GM12878 (cell line): Measurements from ENCODE around the gene SLC36A1. TPM values are rescaled to one million over a fixed set of nuclear protein-coding genes. Genes with fewer than 3 reads are reported as not detected.

Experiments used
- ATAC-seq: fragments of 200-7000 bp; cut with Tn5 transposase; 3 replicates; pipeline ENCODE4 v1.9.1; 2020; ENCODE audit warnings: mild to moderate bottlenecking, moderate library complexity
- BruUV-seq: library from RNA; stranded (reverse); fragments of 400-500 nt; replicated peaks from 2 replicates; lab custom pipeline; 2021; lab: Mats Ljungman, UMichigan
- CTCF ChIA-PET: fragments of 300-600 bp; sonication (Branson Sonifier 250); formaldehyde crosslinking; extraction: SDS; loops from one replicate; lab custom pipeline; 2021; ENCODE audit warnings: inconsistent platforms; lab: Yijun Ruan, JAX
- POLR2A ChIA-PET: fragments of 350-600 bp; formaldehyde crosslinking; extraction: SDS; loops from one replicate; lab custom pipeline; 2021; ENCODE audit warnings: inconsistent platforms; lab: Charles Lee
- RAD21 ChIA-PET: fragments of 300-600 bp; sonication (Branson Sonifier 250); formaldehyde crosslinking; loops from one replicate; lab custom pipeline; 2023; ENCODE audit warnings: antibody characterized with exemption; ENCODE audit not compliant: unreplicated experiment; lab: Charles Lee
- SMC1A ChIA-PET: fragments of 300-600 bp; sonication (Branson Sonifier 250); formaldehyde crosslinking; loops from one replicate; lab custom pipeline; 2023; ENCODE audit not compliant: unreplicated experiment, uncharacterized antibody; lab: Charles Lee
- DNase-seq: peaks from one replicate; pipeline ENCODE4 v3.0.0-alpha.2; 2011; ENCODE audit warnings: low read depth, low spot score
- FAIRE-seq: peaks from 3 replicates; lab custom pipeline; 2011; peaks lifted over from hg19 to GRCh38; lab: Jason Lieb, UNC
- H2AFZ ChIP-seq: 2 replicates; pipeline ENCODE4 v1.6.0; 2011; ENCODE audit warnings: low read depth, low read length, control low read depth; ENCODE audit not compliant: control insufficient read depth
- H3K27ac ChIP-seq: 2 replicates; pipeline ENCODE4 v1.5.1; 2011; ENCODE audit warnings: control low read depth; ENCODE audit not compliant: control insufficient read depth, insufficient read depth
- H3K27me3 ChIP-seq, 2 experiments: replicated peaks in 1 of 2; 2 replicates each; pipeline versions ENCODE4 v1.6.0 to v1.6.1; 2011; ENCODE audit warnings: low read length in 1 of 2; ENCODE audit not compliant: control insufficient read depth in 2 of 2, insufficient read depth in 2 of 2
- H3K36me3 ChIP-seq, 2 experiments: 2 replicates each; pipeline ENCODE4 v1.5.1; 2011; ENCODE audit warnings: low read length in 1 of 2; ENCODE audit not compliant: control insufficient read depth in 2 of 2, insufficient read depth in 2 of 2
- H3K4me1 ChIP-seq: 2 replicates; pipeline ENCODE4 v1.6.1; 2011; ENCODE audit warnings: mild to moderate bottlenecking, low read length, moderate library complexity, mixed read lengths; ENCODE audit not compliant: control insufficient read depth, insufficient read depth
- H3K4me2 ChIP-seq: 2 replicates; pipeline ENCODE4 v1.6.0; 2011; ENCODE audit warnings: control low read depth; ENCODE audit not compliant: control insufficient read depth, insufficient read depth
- H3K4me3 ChIP-seq: fragments of 200-600 bp; sonication (generic); 2 replicates; pipeline ENCODE4 v1.5.1; 2016
- H3K79me2 ChIP-seq: 2 replicates; pipeline ENCODE4 v1.6.0; 2011; ENCODE audit warnings: low read length; ENCODE audit not compliant: control insufficient read depth, insufficient read depth
- H3K9ac ChIP-seq: 2 replicates; pipeline ENCODE4 v1.8.0; 2011; ENCODE audit warnings: low read length, control low read depth, mixed read lengths; ENCODE audit not compliant: control insufficient read depth, insufficient read depth
- H3K9me3 ChIP-seq: replicated peaks from 3 replicates; pipeline ENCODE4 v1.5.1; 2011; ENCODE audit warnings: mild to moderate bottlenecking, low read length; ENCODE audit not compliant: control insufficient read depth, insufficient read depth
- H4K20me1 ChIP-seq: 2 replicates; pipeline ENCODE4 v1.6.0; 2011; ENCODE audit not compliant: control insufficient read depth, insufficient read depth
- BHLHE40 ChIP-seq, 2 experiments: fragments of 450-650 bp in 1 of 2; IDR thresholded peaks; 2 replicates each; pipeline ENCODE4 v1.6.1; 2011 to 2017; ENCODE audit warnings: low read depth in 2 of 2, borderline replicate concordance in 1 of 2, improper control_type of control experiment in 1 of 2, low read length in 1 of 2, mild to moderate bottlenecking in 1 of 2
- KLF5 ChIP-seq: fragments of 450-650 bp; IDR thresholded peaks from 2 replicates; pipeline ENCODE4 v1.6.1; 2014; ENCODE audit warnings: mild to moderate bottlenecking; ENCODE audit not compliant: partially characterized antibody
- MAX ChIP-seq: IDR thresholded peaks from 2 replicates; pipeline ENCODE4 v1.6.1; 2012; ENCODE audit warnings: low read depth, low read length, improper control_type of control experiment
- MEF2B ChIP-seq: fragments of 450-650 bp; IDR thresholded peaks from 2 replicates; pipeline ENCODE4 v1.6.1; 2018; ENCODE audit warnings: mild to moderate bottlenecking, moderate library complexity; ENCODE audit not compliant: partially characterized antibody, poor library complexity, severe bottlenecking
- POLR2A ChIP-seq: IDR thresholded peaks from 2 replicates; pipeline ENCODE4 v1.6.1; 2011; ENCODE audit warnings: low read depth, mild to moderate bottlenecking, low read length
- POLR2AphosphoS5 ChIP-seq: IDR thresholded peaks from 2 replicates; pipeline ENCODE4 v1.6.1; 2011; ENCODE audit warnings: mild to moderate bottlenecking, low read length, inconsistent platforms
- SREBF2 ChIP-seq: IDR thresholded peaks from 2 replicates; pipeline ENCODE4 v1.6.1; 2012; ENCODE audit warnings: mild to moderate bottlenecking, low read length
- SRF ChIP-seq, 2 experiments: IDR thresholded peaks; 2 replicates each; pipeline ENCODE4 v1.6.1; 2011; ENCODE audit warnings: low read depth in 2 of 2, low read length in 2 of 2, mild to moderate bottlenecking in 1 of 2, moderate library complexity in 1 of 2
- YY1 ChIP-seq: IDR thresholded peaks from 2 replicates; pipeline ENCODE4 v1.6.1; 2011; ENCODE audit warnings: low read depth, mild to moderate bottlenecking, low read length
- WGBS: methylation state at CpG from one replicate; pipeline ENCODE4 v1.1.6; 2016; ENCODE audit warnings: low lambda C conversion rate; ENCODE audit not compliant: insufficient replicate concordance, insufficient coverage; ENCODE audit errors: missing lambda C conversion rate; 5-methylcytosine and 5-hydroxymethylcytosine counted together
- in situ Hi-C: fragments of 300-500 bp; cut with MboI; formaldehyde crosslinking; loops from 9 replicates; pipeline ENCODE4 v1.14.3; 2018; ENCODE audit warnings: mixed read lengths
- intact Hi-C: fragments of 100-400 bp; cut with micrococcal nuclease; formaldehyde crosslinking; loops from one replicate; pipeline ENCODE4 v1.14.2; 2022; ENCODE audit not compliant: unreplicated experiment
- polyA plus RNA-seq, 11 experiments: library from polyadenylated mRNA; depleted of rRNA in 4 of 11; unstranded in 6 of 11; stranded (reverse) in 5 of 11; fragments of >200 nt; fragmentation: Nextera tagmentation in 4 of 11; fragmentation: Illumina TruSeq in 1 of 11; extraction: Ambion mirVana in 4 of 11; extraction: Trizol in 1 of 11; gene quantifications; 1 replicate in 1 of 11; 2 replicates in 10 of 11; pipeline versions ENCODE4 v1.2.1 to v1.2.3, GENCODE V29; 2011 to 2016; ENCODE audit warnings: inconsistent platforms in 2 of 11, missing spikeins in 2 of 11, low read depth in 1 of 11
- total RNA-seq, 4 experiments: library from RNA; depleted of rRNA in 3 of 4; stranded (reverse); fragments of >200 nt in 3 of 4; fragmentation: Illumina TruSeq in 1 of 4; extraction: Trizol in 1 of 4; gene quantifications; 2 replicates each; pipeline versions ENCODE4 v1.2.1 to v1.2.3, GENCODE V29; 2013 to 2021
- TF ChIP-seq, protein P1 (sequence below): IDR thresholded peaks from 2 replicates; pipeline ENCODE4 v1.6.1; 2011; ENCODE audit warnings: borderline replicate concordance, low read depth, mild to moderate bottlenecking, moderate library complexity, low read length; ENCODE audit not compliant: insufficient read depth, poor library complexity, severe bottlenecking

SLC36A1 gene
- total and polyA plus RNA-seq, 10 of the 15 experiments (the other 5 are each of a cell fraction or from before 2014, with no cell fraction given): 0.50 to 8.2 (median 3.5) TPM

DNA sequence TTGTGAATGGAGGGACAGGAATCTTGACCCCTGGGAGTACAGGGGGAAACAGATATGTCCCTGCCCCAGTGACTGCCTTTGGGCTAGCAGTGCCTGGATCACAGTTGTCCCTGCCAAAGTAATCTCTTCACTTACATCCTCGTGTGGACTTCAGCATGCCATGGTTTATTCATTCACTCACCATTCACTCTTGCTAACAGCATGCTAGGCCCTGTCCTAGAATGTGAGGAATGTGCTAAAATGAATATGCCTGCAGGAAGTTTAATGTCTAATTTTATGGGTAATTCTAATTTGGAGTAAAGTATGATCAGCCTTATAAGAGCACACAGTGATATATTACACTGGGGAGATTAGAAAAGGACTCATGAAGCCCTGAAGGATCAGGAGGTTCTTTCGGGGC, 80.8 kb downstream of the SLC36A1 start:
- Histone ChIP-seq H3K4me3 (no peak overlapping the region), H3K9ac (no peak overlapping the region), H2AFZ (no peak overlapping the region), H3K79me2 (no peaks in the 10 kb centered on the region), H3K27me3 (peaks cover 0 to 1% of the 10 kb centered on the region in 2 experiments; a peak in 2 of 4 replicates), H3K9me3 (no peaks in the 10 kb centered on the region), H3K4me1 (no peaks in the 10 kb centered on the region)
- in situ Hi-C loops: loop anchor here (5.0 kb wide), 1 partner anchor 124 kb away; no protein-coding TSS in a partner anchor
- 17% methylated on average over 2 of the region's 2 CpGs for WGBS
- no peak for ATAC-seq
- RAD21 ChIA-PET: no interaction called here
- no peak for TF ChIP-seq BHLHE40 (IDR thresholded peaks at IDR 0.05; ENCODE audit: borderline replicate concordance in 1 of 2, low read depth in 2 of 2, low read length in 1 of 2)
- no peak for TF ChIP-seq POLR2AphosphoS5
- TF ChIP-seq KLF5: no peak
- TF ChIP-seq, protein P1, sequence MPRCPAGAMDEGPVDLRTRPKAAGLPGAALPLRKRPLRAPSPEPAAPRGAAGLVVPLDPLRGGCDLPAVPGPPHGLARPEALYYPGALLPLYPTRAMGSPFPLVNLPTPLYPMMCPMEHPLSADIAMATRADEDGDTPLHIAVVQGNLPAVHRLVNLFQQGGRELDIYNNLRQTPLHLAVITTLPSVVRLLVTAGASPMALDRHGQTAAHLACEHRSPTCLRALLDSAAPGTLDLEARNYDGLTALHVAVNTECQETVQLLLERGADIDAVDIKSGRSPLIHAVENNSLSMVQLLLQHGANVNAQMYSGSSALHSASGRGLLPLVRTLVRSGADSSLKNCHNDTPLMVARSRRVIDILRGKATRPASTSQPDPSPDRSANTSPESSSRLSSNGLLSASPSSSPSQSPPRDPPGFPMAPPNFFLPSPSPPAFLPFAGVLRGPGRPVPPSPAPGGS: no peak
- no peak for TF ChIP-seq MEF2B
- TF ChIP-seq SRF (IDR thresholded peaks at IDR 0.05; ENCODE audit: low read depth in 2 of 2, low read length in 2 of 2): no peak
- no peak for TF ChIP-seq SREBF2
- TF ChIP-seq POLR2A: no peak
- TF ChIP-seq MAX: no peak
- no peak for TF ChIP-seq YY1
- TF ChIP-seq, all 136 proteins: peak for 0
- Histone ChIP-seq H3K27ac (no peak overlapping the region), H3K36me3 (no peaks in the 10 kb centered on the region), H4K20me1 (no peaks in the 10 kb centered on the region), H3K4me2 (no peak overlapping the region)
- intact Hi-C loops: no loop called here
- POLR2A ChIA-PET: no interaction called here
- DNase-seq (no peak), FAIRE-seq (no peak)
- CTCF ChIA-PET: no interaction called here
- BruUV-seq: no TSS peak
- SMC1A ChIA-PET: no interaction called here
